HCT116 (cell line): ENCODE results near the gene E2F6.

ENCODE experiments used
- EGR1 ChIP-seq: IDR thresholded peaks from 2 replicates; pipeline ENCODE4 v1.6.1; 2012; ENCODE audit warnings: low read depth
- EZH2 ChIP-seq: fragments of 200-600 bp; sonication (generic); IDR thresholded peaks from 2 replicates; pipeline ENCODE4 v1.6.1; 2017; ENCODE audit warnings: antibody characterized with exemption, mixed run types
- EZH2phosphoT487 ChIP-seq: fragments of 200-600 bp; IDR thresholded peaks from 2 replicates; pipeline ENCODE4 v1.6.1; 2018; ENCODE audit warnings: antibody characterized with exemption, borderline replicate concordance
- POLR2A ChIP-seq: IDR thresholded peaks from 2 replicates; pipeline ENCODE4 v1.7.0; 2011; ENCODE audit warnings: borderline replicate concordance; ENCODE audit not compliant: insufficient read depth, insufficient read length; ENCODE audit errors: extremely low read depth
- RAD21 ChIP-seq: IDR thresholded peaks from 2 replicates; pipeline ENCODE4 v1.6.1; 2012; ENCODE audit warnings: low read depth, mild to moderate bottlenecking
- SIN3A ChIP-seq: IDR thresholded peaks from 2 replicates; pipeline ENCODE4 v1.6.1; 2012; ENCODE audit warnings: low read depth
- TCF7L2 ChIP-seq: IDR thresholded peaks from 2 replicates; pipeline ENCODE4 v1.7.0; 2011; ENCODE audit warnings: borderline replicate concordance, inconsistent platforms; ENCODE audit not compliant: insufficient read depth, insufficient read length; ENCODE audit errors: extremely low read depth
- TF ChIP-seq, protein P1 (sequence below): IDR thresholded peaks from 2 replicates; pipeline ENCODE4 v1.6.1; 2012; ENCODE audit warnings: low read depth
- TF ChIP-seq, protein P2 (sequence below), 3 experiments: fragments of 200-600 bp in 1 of 3; sonication (generic) in 1 of 3; IDR thresholded peaks in 2 of 3; conservative IDR thresholded peaks in 1 of 3; 2 replicates each; pipeline ENCODE4 v1.5.1; 2012 to 2017; ENCODE audit warnings: low read depth in 2 of 3, low read length in 2 of 3, antibody characterized with exemption in 1 of 3, borderline replicate concordance in 1 of 3, control low read depth in 1 of 3, mild to moderate bottlenecking in 1 of 3, mixed read lengths in 1 of 3, mixed run types in 1 of 3, moderate library complexity in 1 of 3; ENCODE audit not compliant: insufficient read depth in 1 of 3
- TF ChIP-seq, protein P3 (sequence below): IDR thresholded peaks from 2 replicates; pipeline ENCODE4 v1.6.1; 2011; ENCODE audit warnings: mild to moderate bottlenecking, low read length, moderate library complexity; ENCODE audit not compliant: insufficient replicate concordance; ENCODE audit errors: extremely low read depth
- TF ChIP-seq, protein P4 (sequence below): IDR thresholded peaks from 2 replicates; pipeline ENCODE4 v1.6.1; 2012

DNA sequence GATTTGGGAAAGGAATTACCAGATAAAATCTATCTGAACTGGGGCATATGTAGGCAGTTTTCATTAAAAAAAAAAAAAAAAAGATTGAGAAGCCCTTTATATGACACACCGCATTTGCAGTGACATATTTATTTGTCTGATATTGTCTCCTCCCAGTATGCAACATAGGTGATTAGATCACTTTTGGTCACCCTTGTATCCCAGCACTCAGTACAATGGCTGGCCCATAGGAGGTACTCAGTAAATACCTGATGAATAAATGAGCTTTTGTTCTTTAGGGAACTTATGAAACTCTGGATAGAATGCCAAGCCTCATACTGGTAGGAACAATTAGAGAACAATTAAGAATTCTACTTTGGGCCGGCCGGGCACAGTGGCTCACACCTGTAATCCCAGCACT, 22.8 kb upstream of the E2F6 start:
- TF ChIP-seq, protein P1, sequence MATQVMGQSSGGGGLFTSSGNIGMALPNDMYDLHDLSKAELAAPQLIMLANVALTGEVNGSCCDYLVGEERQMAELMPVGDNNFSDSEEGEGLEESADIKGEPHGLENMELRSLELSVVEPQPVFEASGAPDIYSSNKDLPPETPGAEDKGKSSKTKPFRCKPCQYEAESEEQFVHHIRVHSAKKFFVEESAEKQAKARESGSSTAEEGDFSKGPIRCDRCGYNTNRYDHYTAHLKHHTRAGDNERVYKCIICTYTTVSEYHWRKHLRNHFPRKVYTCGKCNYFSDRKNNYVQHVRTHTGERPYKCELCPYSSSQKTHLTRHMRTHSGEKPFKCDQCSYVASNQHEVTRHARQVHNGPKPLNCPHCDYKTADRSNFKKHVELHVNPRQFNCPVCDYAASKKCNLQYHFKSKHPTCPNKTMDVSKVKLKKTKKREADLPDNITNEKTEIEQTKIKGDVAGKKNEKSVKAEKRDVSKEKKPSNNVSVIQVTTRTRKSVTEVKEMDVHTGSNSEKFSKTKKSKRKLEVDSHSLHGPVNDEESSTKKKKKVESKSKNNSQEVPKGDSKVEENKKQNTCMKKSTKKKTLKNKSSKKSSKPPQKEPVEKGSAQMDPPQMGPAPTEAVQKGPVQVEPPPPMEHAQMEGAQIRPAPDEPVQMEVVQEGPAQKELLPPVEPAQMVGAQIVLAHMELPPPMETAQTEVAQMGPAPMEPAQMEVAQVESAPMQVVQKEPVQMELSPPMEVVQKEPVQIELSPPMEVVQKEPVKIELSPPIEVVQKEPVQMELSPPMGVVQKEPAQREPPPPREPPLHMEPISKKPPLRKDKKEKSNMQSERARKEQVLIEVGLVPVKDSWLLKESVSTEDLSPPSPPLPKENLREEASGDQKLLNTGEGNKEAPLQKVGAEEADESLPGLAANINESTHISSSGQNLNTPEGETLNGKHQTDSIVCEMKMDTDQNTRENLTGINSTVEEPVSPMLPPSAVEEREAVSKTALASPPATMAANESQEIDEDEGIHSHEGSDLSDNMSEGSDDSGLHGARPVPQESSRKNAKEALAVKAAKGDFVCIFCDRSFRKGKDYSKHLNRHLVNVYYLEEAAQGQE: no peak
- no peak for TF ChIP-seq EGR1
- TF ChIP-seq, protein P2, sequence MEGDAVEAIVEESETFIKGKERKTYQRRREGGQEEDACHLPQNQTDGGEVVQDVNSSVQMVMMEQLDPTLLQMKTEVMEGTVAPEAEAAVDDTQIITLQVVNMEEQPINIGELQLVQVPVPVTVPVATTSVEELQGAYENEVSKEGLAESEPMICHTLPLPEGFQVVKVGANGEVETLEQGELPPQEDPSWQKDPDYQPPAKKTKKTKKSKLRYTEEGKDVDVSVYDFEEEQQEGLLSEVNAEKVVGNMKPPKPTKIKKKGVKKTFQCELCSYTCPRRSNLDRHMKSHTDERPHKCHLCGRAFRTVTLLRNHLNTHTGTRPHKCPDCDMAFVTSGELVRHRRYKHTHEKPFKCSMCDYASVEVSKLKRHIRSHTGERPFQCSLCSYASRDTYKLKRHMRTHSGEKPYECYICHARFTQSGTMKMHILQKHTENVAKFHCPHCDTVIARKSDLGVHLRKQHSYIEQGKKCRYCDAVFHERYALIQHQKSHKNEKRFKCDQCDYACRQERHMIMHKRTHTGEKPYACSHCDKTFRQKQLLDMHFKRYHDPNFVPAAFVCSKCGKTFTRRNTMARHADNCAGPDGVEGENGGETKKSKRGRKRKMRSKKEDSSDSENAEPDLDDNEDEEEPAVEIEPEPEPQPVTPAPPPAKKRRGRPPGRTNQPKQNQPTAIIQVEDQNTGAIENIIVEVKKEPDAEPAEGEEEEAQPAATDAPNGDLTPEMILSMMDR (IDR thresholded peaks at IDR 0.05 in 2 of 3, conservative IDR thresholded peaks at IDR 0.05 in 1 of 3; ENCODE audit: borderline replicate concordance in 1 of 3, insufficient read depth in 1 of 3, low read depth in 2 of 3, low read length in 2 of 3): no peak
- TF ChIP-seq RAD21: no peak
- TF ChIP-seq, protein P3, sequence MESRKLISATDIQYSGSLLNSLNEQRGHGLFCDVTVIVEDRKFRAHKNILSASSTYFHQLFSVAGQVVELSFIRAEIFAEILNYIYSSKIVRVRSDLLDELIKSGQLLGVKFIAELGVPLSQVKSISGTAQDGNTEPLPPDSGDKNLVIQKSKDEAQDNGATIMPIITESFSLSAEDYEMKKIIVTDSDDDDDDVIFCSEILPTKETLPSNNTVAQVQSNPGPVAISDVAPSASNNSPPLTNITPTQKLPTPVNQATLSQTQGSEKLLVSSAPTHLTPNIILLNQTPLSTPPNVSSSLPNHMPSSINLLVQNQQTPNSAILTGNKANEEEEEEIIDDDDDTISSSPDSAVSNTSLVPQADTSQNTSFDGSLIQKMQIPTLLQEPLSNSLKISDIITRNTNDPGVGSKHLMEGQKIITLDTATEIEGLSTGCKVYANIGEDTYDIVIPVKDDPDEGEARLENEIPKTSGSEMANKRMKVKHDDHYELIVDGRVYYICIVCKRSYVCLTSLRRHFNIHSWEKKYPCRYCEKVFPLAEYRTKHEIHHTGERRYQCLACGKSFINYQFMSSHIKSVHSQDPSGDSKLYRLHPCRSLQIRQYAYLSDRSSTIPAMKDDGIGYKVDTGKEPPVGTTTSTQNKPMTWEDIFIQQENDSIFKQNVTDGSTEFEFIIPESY: no peak
- TF ChIP-seq POLR2A: no peak
- no peak for TF ChIP-seq EZH2phosphoT487
- TF ChIP-seq EZH2: no peak
- TF ChIP-seq, protein P4, sequence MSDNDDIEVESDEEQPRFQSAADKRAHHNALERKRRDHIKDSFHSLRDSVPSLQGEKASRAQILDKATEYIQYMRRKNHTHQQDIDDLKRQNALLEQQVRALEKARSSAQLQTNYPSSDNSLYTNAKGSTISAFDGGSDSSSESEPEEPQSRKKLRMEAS: no peak
- no peak for TF ChIP-seq SIN3A
- no peak for TF ChIP-seq TCF7L2
